ENCODE results near the gene SCML1.

The SCML1 gene

DNA sequence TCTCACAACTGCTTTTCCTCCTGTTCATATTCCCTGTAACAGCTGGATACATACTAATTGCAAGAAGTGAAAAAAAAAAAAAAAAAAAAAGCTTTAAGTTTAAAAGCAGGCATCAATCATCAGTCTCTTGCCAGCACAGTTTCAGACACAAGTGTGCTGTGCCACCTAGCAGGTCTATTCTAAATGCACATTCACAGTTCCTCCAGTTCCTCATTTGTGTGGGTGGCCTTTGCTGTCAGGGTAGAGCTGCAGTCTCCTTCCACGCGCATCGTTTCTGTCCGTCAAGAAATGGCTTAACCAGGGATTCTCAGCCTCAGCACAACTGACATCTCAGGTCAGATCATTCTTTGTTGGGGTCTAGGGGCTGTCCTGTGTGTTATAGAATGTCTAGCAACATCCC is 61.6 kb downstream of the SCML1 start:
- no peaks in the 10 kb centered on the region; the same call in 1 of the 2 replicates for H3K27me3 ChIP-seq (replicated peaks; ENCODE audit: control insufficient read depth, insufficient read depth, low read length)
- DNase-seq (ENCODE audit: extremely low read depth, insufficient read length): no peak
- no peaks in the 10 kb centered on the region for H3K36me3 ChIP-seq (ENCODE audit: control insufficient read depth, insufficient read depth, low read length)
- TF ChIP-seq CTCF (IDR thresholded peaks at IDR 0.05; ENCODE audit: insufficient read depth, low read length, poor library complexity, severe bottlenecking): no peak
- H3K4me3 ChIP-seq (replicated peaks; ENCODE audit: low read depth, low read length): no peak overlapping the region

DNA sequence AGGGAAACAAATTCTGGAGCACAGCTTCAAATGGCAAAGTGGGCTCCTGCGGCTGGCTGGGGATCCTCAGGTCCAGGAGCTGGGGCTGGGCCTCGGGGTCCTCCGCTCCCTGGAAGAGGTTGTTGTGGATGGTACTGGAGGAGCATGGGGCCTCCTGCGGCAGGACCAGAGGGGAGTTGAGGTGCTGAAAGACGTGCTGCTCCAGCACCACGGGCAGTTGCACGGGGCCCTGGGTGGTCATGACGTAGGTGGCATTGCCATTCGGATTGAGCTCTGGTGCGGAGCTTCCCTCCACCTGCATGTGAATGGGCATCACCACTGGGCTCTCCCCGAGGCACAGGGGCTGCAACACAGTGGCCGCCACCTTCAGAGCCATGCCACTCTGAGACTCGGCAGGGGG is 64.1 kb downstream of the SCML1 start:
- DNase-seq (ENCODE audit: extremely low read depth, insufficient read length): no peak
- no peak for TF ChIP-seq CTCF (IDR thresholded peaks at IDR 0.05; ENCODE audit: insufficient read depth, low read length, poor library complexity, severe bottlenecking)
- no peaks in the 10 kb centered on the region for H3K36me3 ChIP-seq (ENCODE audit: control insufficient read depth, insufficient read depth, low read length)
- no peaks in the 10 kb centered on the region; the same call in 1 of the 2 replicates for H3K27me3 ChIP-seq (replicated peaks; ENCODE audit: control insufficient read depth, insufficient read depth, low read length)
- no peak overlapping the region for H3K4me3 ChIP-seq (replicated peaks; ENCODE audit: low read depth, low read length)

- Histone ChIP-seq H3K36me3 (ENCODE audit: control insufficient read depth, insufficient read depth, low read length) (no peaks in the 10 kb centered on the region), H3K27me3 (replicated peaks; ENCODE audit: control insufficient read depth, insufficient read depth, low read length) (no peaks in the 10 kb centered on the region; the same call in 1 of the 2 replicates), H3K4me3 (replicated peaks; ENCODE audit: low read depth, low read length) (no peak overlapping the region)
- TF ChIP-seq CTCF (IDR thresholded peaks at IDR 0.05; ENCODE audit: insufficient read depth, low read length, poor library complexity, severe bottlenecking): no peak
- DNase-seq (ENCODE audit: extremely low read depth, insufficient read length): no peak
Measured at GRCh38 chrX:17802756-17803155, 65.5 kb downstream of the SCML1 start.

- Histone ChIP-seq H3K4me3 (replicated peaks; ENCODE audit: low read depth, low read length) (no peak overlapping the region), H3K36me3 (ENCODE audit: control insufficient read depth, insufficient read depth, low read length) (no peaks in the 10 kb centered on the region), H3K27me3 (replicated peaks; ENCODE audit: control insufficient read depth, insufficient read depth, low read length) (no peaks in the 10 kb centered on the region; the same call in 1 of the 2 replicates)
- TF ChIP-seq CTCF (IDR thresholded peaks at IDR 0.05; ENCODE audit: insufficient read depth, low read length, poor library complexity, severe bottlenecking): no peak
- DNase-seq (ENCODE audit: extremely low read depth, insufficient read length): no peak
Measured at GRCh38 chrX:17803449-17803848, 66.2 kb downstream of the SCML1 start.

All from GM06990 (cell line).